IPS-18a (cell line): ENCODE data around the gene NHERF1.

Experiments used
- H3K27ac ChIP-seq: one replicate; pipeline ENCODE4 v1.5.1; 2013; ENCODE audit warnings: low read length
- H3K27me3 ChIP-seq: one replicate; pipeline ENCODE4 v1.6.1; 2013; ENCODE audit warnings: mild to moderate bottlenecking, low read length; ENCODE audit not compliant: control insufficient read depth, insufficient read depth
- H3K36me3 ChIP-seq: one replicate; pipeline ENCODE4 v1.6.1; 2013; ENCODE audit warnings: low read depth, low read length; ENCODE audit not compliant: control insufficient read depth
- H3K4me1 ChIP-seq: one replicate; pipeline ENCODE4 v1.6.1; 2013; ENCODE audit warnings: low read depth, low read length; ENCODE audit not compliant: control insufficient read depth
- H3K4me3 ChIP-seq: one replicate; pipeline ENCODE4 v1.5.1; 2013; ENCODE audit warnings: low read length
- H3K9ac ChIP-seq: one replicate; pipeline ENCODE4 v1.6.1; 2013; ENCODE audit warnings: mild to moderate bottlenecking, low read length, moderate library complexity
- H3K9me3 ChIP-seq: one replicate; pipeline ENCODE4 v1.6.1; 2013; ENCODE audit warnings: low read depth, low read length; ENCODE audit not compliant: control insufficient read depth

NHERF1 gene

GRCh38 chr17:74772053-74772452 lies 23.6 kb downstream of the NHERF1 start:
- no peak overlapping the region for H3K9ac ChIP-seq
- H3K27me3 ChIP-seq, result no peaks in the 10 kb centered on the region

DNA sequence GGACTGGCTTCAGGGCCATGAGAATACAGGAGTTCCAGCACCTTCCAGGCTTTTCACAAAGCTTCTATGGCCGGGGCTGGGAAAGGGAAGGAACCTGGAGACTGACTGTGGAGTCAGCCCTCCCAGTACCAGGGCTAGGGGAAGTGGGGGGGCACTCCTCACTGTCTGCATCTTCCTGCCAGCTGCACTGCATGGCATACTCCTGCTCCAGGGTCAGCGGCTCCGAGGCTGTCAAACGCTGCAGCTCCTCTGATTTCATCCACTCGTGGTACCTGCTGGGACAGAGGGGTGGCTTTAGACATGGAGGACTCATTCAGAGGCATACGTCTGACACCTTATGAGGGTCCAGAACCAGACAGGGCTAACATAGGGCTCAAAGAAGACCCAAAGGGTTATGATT lies 25.0 kb downstream of the NHERF1 start:
- Histone ChIP-seq H3K27me3 (no peaks in the 10 kb centered on the region), H3K9me3 (no peaks in the 10 kb centered on the region), H3K36me3 (peaks cover 36% of the 10 kb centered on the region), H3K4me1 (no peaks in the 10 kb centered on the region), H3K4me3 (no peak overlapping the region), H3K9ac (no peak overlapping the region), H3K27ac (no peak overlapping the region)

More at GRCh38 chr17:74772053-74772452, 23.6 kb downstream of the NHERF1 start:
- Histone ChIP-seq H3K9me3 (no peaks in the 10 kb centered on the region), H3K36me3 (peaks cover 37% of the 10 kb centered on the region), H3K4me3 (no peak overlapping the region), H3K4me1 (no peaks in the 10 kb centered on the region), H3K27ac (no peak overlapping the region)

DNA sequence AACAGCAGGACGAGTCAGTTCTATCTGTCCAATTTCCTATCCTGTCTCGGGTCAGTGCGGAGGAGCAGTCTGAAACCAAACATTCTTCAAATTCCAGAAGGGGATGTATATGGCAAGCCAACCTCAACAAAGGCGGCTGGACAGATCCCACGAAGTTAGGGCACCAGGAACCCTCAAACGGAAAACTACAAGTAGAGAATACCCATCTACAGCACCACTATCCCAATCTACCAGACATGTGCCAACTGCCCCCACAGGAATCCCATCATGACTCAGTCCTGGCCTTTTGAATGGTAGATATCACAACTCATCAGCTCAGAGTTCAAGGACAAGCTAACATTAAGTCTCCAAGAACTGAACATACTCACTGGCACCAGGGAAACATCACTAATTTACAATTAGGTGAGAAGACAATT lies 25.5 kb downstream of the NHERF1 start:
- H3K36me3 ChIP-seq, result peaks cover 31% of the 10 kb centered on the region
- no peak overlapping the region for H3K4me3 ChIP-seq
- H3K9ac ChIP-seq, result no peak overlapping the region
- H3K27me3 ChIP-seq, result no peaks in the 10 kb centered on the region
- no peak overlapping the region for H3K27ac ChIP-seq
- no peaks in the 10 kb centered on the region for H3K4me1 ChIP-seq
- H3K9me3 ChIP-seq, result no peaks in the 10 kb centered on the region

GRCh38 chr17:74775409-74776043 lies 27.1 kb downstream of the NHERF1 start:
- H3K4me1 ChIP-seq, result no peaks in the 10 kb centered on the region
- H3K9ac ChIP-seq, result peak overlapping the region; percentile 83
- H3K36me3 ChIP-seq, result peaks cover 25% of the 10 kb centered on the region
- H3K9me3 ChIP-seq, result no peaks in the 10 kb centered on the region
- peak overlapping the region; percentile 24 for H3K27ac ChIP-seq
- peak overlapping the region; percentile 98 for H3K4me3 ChIP-seq
- H3K27me3 ChIP-seq, result no peaks in the 10 kb centered on the region

DNA sequence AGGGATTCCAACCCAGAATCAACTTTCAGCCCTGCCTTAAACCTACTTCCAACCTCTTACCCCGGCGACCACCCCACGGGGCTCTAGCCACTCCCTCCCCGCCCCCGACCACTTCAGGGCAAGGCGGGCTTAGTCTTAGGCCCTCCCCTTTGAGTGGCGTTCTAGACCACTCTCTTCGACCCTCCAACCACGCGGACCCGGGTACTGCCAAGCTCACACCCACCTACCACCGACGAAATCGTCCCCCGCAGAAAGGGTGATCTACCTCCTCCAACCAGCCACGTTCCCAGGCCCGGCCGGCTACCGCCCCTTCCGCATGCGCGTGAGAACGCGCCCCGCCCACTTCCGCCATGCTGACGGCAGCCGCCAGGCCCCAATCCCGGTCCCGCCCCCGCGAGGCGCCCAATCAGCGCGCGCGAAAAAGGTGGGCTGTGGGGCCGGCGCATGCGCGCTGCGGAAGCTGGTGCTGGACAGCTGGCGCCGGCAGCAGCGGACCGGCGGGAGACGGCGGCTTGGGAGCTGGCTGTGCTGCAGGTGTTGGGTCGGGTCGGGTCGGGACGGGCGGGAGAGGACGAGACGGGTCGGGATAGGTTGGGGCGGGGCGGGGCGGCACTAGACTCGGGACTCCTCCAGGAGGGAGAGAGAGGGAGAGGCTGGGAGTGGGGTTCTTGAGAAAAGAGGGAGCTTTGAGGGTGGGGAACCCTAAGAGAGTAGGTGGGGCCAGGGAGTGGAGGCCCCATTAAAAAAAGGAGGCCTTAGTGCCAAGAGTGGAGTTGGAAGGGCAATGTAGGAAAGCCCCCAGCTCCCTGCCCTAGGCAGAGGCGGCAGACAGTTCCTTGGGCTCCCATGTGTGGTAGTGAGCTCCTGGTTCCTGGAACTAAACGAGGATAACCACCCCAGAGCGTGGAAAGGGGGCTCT lies 27.9 kb downstream of the NHERF1 start, which contains the start of gene NAT9:
NAT9 (minus strand) TSS at position 302 of the 919 bp plus-strand sequence. CDS start 647 bp downstream, outside the sequence.
- no peaks in the 10 kb centered on the region for H3K4me1 ChIP-seq
- H3K27me3 ChIP-seq, result no peaks in the 10 kb centered on the region
- peak within 1 kb of the TSS; percentile 24 for H3K27ac ChIP-seq
- H3K9me3 ChIP-seq, result no peaks in the 10 kb centered on the region
- H3K36me3 ChIP-seq, result peaks cover 20% of the 10 kb centered on the region
- peak within 1 kb of the TSS; percentile 98 for H3K4me3 ChIP-seq
- peak within 1 kb of the TSS; percentile 83 for H3K9ac ChIP-seq

GRCh38 chr17:74776990-74777389 lies 28.6 kb downstream of the NHERF1 start:
- no peak overlapping the region for H3K27ac ChIP-seq
- peaks cover 13% of the 10 kb centered on the region for H3K36me3 ChIP-seq

DNA sequence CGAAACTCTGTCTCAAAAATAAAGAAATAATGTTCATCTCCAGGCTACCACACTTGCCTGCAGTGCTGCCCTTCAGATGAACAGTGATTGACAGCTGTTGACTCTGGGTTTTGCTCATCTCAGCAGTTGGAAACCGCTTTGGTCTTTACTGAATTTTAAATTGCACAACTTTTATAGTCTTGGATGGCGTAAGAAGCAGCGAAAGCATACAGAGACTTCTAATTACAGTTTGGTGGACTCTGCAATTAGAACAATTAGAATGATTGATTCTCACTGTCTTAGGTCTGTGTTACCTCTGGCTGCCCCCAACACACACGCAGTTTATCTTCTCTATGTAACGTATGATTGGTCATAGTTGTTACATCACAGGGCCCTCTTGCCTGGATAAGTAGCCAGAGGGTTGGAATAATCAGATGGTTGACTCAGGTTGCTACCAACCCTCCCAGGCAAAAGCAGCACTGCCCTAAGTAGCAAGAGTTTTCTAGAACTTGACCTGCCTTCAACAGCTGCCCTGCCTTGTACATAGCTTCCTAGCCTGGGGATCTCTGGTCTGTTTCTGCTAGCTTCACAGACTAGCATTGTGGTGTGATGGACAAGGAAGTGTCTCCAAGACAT lies 29.6 kb downstream of the NHERF1 start:
- peaks cover under 1% of the 10 kb centered on the region for H3K4me1 ChIP-seq
- peaks cover 5% of the 10 kb centered on the region for H3K36me3 ChIP-seq
- no peak overlapping the region for H3K27ac ChIP-seq
- no peak overlapping the region for H3K4me3 ChIP-seq
- no peaks in the 10 kb centered on the region for H3K9me3 ChIP-seq
- H3K9ac ChIP-seq, result no peak overlapping the region
- H3K27me3 ChIP-seq, result no peaks in the 10 kb centered on the region

More at GRCh38 chr17:74776990-74777389, 28.6 kb downstream of the NHERF1 start:
- Histone ChIP-seq H3K27me3 (no peaks in the 10 kb centered on the region), H3K9ac (peak overlapping the region; percentile 51), H3K9me3 (no peaks in the 10 kb centered on the region), H3K4me1 (no peaks in the 10 kb centered on the region), H3K4me3 (peak overlapping the region; percentile 98)

GRCh38 chr17:74778960-74779359 lies 30.5 kb downstream of the NHERF1 start:
- Histone ChIP-seq H3K36me3 (peaks cover 5% of the 10 kb centered on the region), H3K9ac (no peak overlapping the region), H3K4me1 (peaks cover 5% of the 10 kb centered on the region)

DNA sequence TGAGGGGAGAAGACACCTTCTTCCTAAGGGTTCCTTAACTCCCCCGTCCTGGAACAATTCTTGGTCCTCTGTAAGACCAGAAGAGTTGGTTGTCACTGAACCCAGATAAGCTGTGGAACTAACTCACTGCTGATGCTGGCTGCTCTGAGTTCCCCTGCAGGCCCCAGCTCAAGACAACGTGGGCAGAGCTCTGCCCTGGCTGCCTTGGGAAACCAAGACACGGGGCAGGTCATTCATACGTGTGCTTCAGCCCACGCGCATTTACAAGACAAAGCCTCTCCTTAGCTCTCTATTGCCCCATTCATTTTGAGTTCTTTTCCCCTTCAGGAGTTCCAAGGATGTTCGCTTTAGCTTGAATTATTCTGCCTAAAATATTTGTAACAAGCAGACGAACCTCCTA lies 31.1 kb downstream of the NHERF1 start:
- Histone ChIP-seq H3K9ac (no peak overlapping the region), H3K27me3 (no peaks in the 10 kb centered on the region), H3K4me1 (peaks cover 7% of the 10 kb centered on the region), H3K4me3 (no peak overlapping the region), H3K9me3 (no peaks in the 10 kb centered on the region), H3K27ac (no peak overlapping the region), H3K36me3 (peaks cover 5% of the 10 kb centered on the region)

More at GRCh38 chr17:74778960-74779359, 30.5 kb downstream of the NHERF1 start:
- no peak overlapping the region for H3K27ac ChIP-seq
- no peaks in the 10 kb centered on the region for H3K9me3 ChIP-seq
- no peak overlapping the region for H3K4me3 ChIP-seq
- no peaks in the 10 kb centered on the region for H3K27me3 ChIP-seq

DNA sequence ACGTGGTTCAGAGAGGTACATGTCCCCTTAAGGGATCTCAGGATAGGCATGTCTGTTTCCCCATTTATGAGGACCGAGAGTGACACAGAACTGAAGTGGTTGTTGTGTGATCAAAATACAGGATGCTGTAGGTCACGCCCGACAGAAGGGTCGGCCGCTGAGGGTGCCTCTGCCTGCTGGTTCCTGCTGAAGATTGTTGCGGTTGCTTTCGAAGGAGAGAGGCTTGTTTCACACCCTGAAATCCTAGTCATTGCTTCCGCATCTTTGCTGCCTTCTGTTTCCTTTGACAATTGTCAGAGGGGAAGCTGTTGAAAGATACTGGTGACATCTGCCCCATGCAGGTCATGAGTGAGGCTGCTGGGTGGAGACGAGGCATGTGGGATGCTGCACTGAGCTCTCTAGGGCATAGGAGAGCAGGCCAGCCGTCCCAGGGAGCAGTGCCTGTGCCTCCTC lies 31.5 kb downstream of the NHERF1 start:
- Histone ChIP-seq H3K36me3 (peaks cover 5% of the 10 kb centered on the region), H3K4me3 (no peak overlapping the region), H3K4me1 (peaks cover 7% of the 10 kb centered on the region), H3K9ac (no peak overlapping the region), H3K9me3 (no peaks in the 10 kb centered on the region), H3K27ac (no peak overlapping the region), H3K27me3 (no peaks in the 10 kb centered on the region)
